Ascending aorta (tissue), 2 donors: ENCODE data around the gene TRIM40. TPM values are rescaled to one million over a fixed set of nuclear protein-coding genes. Genes with fewer than 3 reads are reported as not detected.
"Not testable (repeated sequence)": the region's sequence is repeated elsewhere in the genome, so short reads cannot be mapped to it uniquely, and the experiment has no call there.

Experiments used
- DNase-seq, 2 donors: peaks; one replicate each; pipeline ENCODE4 v3.0.0-alpha.2; 2019; ENCODE audit warnings: low spot score in 2 of 2
- H3K27ac ChIP-seq, 2 donors: fragments of 200-600 bp; sonication (generic); one replicate each; pipeline ENCODE4 v1.5.1; 2016 to 2017; ENCODE audit warnings: mild to moderate bottlenecking in 1 of 2
- H3K27me3 ChIP-seq: fragments of 200-600 bp; sonication (generic); one replicate; pipeline ENCODE4 v1.5.1; 2017
- H3K36me3 ChIP-seq, 2 donors: fragments of 200-600 bp; sonication (generic); one replicate each; pipeline ENCODE4 v1.5.1; 2016
- H3K4me1 ChIP-seq, 2 donors: fragments of 200-600 bp; sonication (generic); one replicate each; pipeline ENCODE4 v1.5.1; 2016 to 2017; ENCODE audit warnings: mild to moderate bottlenecking in 1 of 2
- H3K4me3 ChIP-seq, 2 donors: fragments of 200-600 bp; sonication (generic); one replicate each; pipeline ENCODE4 v1.5.1; 2016 to 2017; ENCODE audit warnings: mild to moderate bottlenecking in 1 of 2
- H3K9me3 ChIP-seq, 2 donors: fragments of 200-600 bp; sonication (generic); one replicate each; pipeline ENCODE4 v1.5.1; 2016
- intact Hi-C: fragments of 100-400 bp; cut with DNase I; formaldehyde crosslinking; loops from one replicate; pipeline ENCODE4 v1.15.1; 2023
- total RNA-seq: library from RNA; depleted of rRNA; stranded (reverse); fragments of >200 nt; gene quantifications from one replicate; pipeline ENCODE4 v1.1.0, GENCODE V29; 2016
- TF ChIP-seq, protein P1 (sequence below), 3 experiments: fragments of 200-600 bp in 2 of 3; fragments of 450-650 bp in 1 of 3; sonication (generic) in 2 of 3; IDR thresholded peaks; one replicate each; pipeline ENCODE4 v1.5.1; 2016 to 2019; ENCODE audit warnings: antibody characterized with exemption in 3 of 3, mild to moderate bottlenecking in 1 of 3, moderate library complexity in 1 of 3

The TRIM40 gene
- total RNA-seq, 1 donor from 2014 or later = not detected

DNA sequence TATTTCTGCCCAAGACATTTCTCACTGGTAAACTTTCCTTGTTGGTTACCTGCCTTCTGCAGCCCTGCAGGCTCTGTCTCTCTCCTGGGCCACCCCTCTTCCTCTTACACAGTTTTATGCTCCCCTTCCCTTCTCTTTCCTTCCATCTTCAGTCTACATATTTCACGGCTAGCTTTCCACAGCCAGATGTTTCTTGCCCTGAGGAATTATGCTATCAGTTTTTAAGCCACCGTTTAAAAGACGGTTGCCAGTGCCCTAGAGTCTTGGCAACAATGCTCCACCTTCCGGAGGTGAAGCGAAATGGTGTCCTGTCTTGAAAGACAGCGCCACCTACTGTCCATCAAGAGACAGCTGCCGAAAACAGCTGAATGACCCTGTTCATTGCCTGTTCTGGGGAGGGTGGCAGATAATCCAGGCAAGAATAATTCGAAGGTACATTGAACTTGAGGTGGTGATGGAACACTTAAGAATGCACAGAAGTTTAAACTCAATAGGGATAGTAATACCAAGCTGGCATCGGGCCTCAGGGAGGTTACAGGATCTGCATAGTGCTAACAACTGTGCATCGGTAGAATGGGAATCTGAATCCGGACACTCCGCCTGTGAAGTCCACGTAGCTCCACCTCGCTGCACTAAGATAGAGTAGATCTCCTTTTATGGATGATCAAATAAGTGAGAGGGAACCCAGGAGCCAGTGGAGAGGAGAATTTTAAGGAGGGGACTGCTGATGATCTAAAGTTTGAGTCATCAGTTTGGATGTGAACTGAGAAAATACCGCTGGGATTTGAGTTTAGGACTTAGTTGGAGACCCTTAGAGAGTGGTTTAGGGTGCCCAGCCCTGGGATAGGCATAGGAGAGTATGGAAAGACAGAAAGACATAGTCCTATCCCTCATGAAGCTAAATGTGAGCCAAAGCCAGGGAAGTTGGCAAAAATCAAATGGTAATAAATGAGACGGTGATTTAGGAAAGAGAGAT lies 4.8 kb upstream of the TRIM40 start:
- TF ChIP-seq, protein P1, sequence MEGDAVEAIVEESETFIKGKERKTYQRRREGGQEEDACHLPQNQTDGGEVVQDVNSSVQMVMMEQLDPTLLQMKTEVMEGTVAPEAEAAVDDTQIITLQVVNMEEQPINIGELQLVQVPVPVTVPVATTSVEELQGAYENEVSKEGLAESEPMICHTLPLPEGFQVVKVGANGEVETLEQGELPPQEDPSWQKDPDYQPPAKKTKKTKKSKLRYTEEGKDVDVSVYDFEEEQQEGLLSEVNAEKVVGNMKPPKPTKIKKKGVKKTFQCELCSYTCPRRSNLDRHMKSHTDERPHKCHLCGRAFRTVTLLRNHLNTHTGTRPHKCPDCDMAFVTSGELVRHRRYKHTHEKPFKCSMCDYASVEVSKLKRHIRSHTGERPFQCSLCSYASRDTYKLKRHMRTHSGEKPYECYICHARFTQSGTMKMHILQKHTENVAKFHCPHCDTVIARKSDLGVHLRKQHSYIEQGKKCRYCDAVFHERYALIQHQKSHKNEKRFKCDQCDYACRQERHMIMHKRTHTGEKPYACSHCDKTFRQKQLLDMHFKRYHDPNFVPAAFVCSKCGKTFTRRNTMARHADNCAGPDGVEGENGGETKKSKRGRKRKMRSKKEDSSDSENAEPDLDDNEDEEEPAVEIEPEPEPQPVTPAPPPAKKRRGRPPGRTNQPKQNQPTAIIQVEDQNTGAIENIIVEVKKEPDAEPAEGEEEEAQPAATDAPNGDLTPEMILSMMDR (IDR thresholded peaks at IDR 0.05) = peak; percentile 88 to 95 (median 91)
- peak in 1 of 2 donors; percentile 80 for DNase-seq
- Histone ChIP-seq H3K27ac (no peak overlapping the region), H3K4me3 (no peak overlapping the region), H3K4me1 (peaks cover 0 to 4% of the 10 kb centered on the region in 2 donors), H3K9me3 (no peaks in the 10 kb centered on the region), H3K27me3 (peaks cover 19% of the 10 kb centered on the region), H3K36me3 (no peaks in the 10 kb centered on the region)
- intact Hi-C loops = loop anchor here (1.0 to 10.0 kb wide), 2 partner anchors 28 to 286 kb away; no protein-coding TSS in a partner anchor

DNA sequence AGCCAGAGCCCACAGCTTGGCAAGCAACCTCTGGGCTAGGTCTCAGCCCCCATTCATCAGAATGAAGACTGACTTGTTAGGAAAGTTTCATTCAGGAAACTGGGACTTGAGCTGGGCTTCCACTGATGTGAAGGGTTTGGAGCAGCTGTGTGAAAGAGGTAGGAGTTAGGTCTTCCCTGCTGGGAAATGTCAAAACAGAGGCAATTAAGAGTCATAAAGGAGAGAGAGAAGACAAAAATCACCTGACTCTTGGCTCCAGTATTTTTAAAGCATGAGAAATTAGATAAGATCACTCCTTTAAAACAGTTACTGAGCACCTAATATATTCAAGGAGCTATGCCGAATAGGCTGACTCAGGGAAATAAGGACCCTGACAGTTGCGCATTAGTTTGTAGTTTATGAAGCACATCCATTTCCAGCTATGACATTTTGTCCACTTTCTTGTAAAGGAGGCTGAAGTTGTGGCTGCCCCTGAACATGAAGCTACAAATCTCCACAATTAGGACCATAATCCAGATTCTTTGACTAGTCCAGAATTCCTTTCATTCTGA lies 3.9 kb upstream of the TRIM40 start:
- no peak overlapping the region for H3K27ac ChIP-seq
- H3K36me3 ChIP-seq = no peaks in the 10 kb centered on the region
- no peak for DNase-seq
- H3K27me3 ChIP-seq = peaks cover 19% of the 10 kb centered on the region
- H3K4me1 ChIP-seq = peaks cover 0 to 4% of the 10 kb centered on the region in 2 donors
- TF ChIP-seq, protein P1 (IDR thresholded peaks at IDR 0.05) = no peak
- H3K9me3 ChIP-seq = no peaks in the 10 kb centered on the region
- H3K4me3 ChIP-seq = no peak overlapping the region
- intact Hi-C loops = loop anchor here (1.0 to 10.0 kb wide), 2 partner anchors 29 to 287 kb away; no protein-coding TSS in a partner anchor

DNA sequence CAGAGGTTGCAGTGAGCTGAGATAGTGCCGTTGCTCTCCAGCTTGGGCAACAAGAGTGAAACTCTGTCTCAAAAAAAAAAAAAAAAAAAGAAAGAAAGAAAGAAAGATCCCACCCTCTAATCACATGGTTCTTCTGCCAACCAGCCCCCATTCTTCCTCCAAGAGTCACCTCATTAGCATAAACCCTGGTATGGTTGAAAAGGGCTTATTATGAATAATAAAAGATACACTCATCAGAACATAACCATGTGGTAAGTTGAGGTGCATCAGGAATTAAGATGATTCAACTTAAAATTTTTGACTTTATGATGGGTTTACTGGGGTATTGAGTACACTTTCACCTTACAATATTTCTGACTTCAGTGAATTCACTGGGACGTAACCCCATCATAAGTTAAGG lies 793 bp upstream of the TRIM40 start:
- intact Hi-C loops = loop anchor here (10.0 kb wide), 1 partner anchor 290 kb away; no protein-coding TSS in a partner anchor
- no peaks in the 10 kb centered on the region for H3K36me3 ChIP-seq

DNA sequence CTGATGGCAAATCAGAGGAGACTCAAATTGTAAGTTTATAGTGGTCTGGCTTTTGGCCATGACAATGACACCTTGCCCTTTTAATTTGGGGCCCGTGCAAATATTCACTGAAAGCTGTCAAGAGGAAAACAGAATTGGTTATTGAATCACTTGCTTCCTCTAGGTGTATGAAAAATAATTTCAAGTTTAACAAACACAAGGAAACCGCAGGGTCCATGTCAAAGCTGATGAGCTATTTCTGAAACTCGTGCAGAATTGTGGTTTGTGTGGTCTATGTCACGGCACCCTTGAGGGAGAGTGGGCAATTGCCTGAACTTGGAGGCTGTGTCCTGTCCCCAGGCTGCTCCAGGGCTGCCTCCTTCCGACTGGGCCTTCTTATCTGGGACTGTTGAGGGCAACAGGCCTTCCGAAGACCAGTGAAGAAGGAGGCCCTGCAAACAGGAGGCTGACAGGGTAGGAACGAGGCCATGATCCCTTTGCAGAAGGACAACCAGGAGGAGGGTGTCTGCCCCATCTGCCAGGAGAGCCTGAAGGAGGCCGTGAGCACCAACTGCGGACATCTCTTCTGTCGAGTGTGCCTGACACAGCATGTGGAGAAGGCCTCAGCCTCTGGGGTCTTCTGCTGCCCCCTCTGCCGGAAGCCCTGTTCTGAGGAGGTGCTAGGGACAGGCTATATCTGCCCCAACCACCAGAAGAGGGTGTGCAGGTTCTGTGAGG lies 788 bp downstream of the TRIM40 start:
- no peaks in the 10 kb centered on the region for H3K27me3 ChIP-seq

More for the DNA sequence above, 793 bp upstream of the TRIM40 start:
- no peak overlapping the region for H3K27ac ChIP-seq
- no peaks in the 10 kb centered on the region for H3K4me1 ChIP-seq
- H3K9me3 ChIP-seq = no peaks in the 10 kb centered on the region
- no peak overlapping the region for H3K4me3 ChIP-seq
- H3K27me3 ChIP-seq = peaks cover under 1% of the 10 kb centered on the region
- DNase-seq = no peak
- TF ChIP-seq, protein P1 (IDR thresholded peaks at IDR 0.05) = no peak

DNA sequence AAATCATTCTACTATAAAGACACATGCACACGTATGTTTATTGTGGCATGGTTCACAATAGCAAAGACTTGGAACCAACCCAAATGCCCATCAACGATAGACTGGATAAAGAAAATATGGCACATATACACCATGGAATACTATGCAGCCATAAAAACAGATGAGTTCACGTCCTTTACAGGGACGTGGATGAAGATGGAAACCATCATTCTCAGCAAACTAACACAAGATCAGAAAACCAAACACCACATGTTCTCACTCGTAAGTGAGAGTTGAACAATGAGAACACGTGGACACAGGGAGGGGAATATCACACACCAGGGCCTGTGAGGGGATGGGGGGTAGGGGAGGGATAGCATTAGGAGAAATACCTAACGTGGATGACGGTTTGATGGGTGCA lies 4.3 kb downstream of the TRIM40 start:
- DNase-seq, H3K36me3 ChIP-seq, H3K4me3 ChIP-seq, H3K4me1 ChIP-seq, H3K9me3 ChIP-seq, H3K27ac ChIP-seq, intact Hi-C loops, H3K27me3 ChIP-seq: not testable (repeated sequence)

More for the DNA sequence above, 788 bp downstream of the TRIM40 start:
- TF ChIP-seq, protein P1 (IDR thresholded peaks at IDR 0.05) = no peak
- Histone ChIP-seq H3K4me3 (no peak overlapping the region), H3K9me3 (no peaks in the 10 kb centered on the region), H3K4me1 (no peaks in the 10 kb centered on the region), H3K36me3 (no peaks in the 10 kb centered on the region), H3K27ac (no peak overlapping the region)
- no peak for DNase-seq
- intact Hi-C loops = loop anchor here (10.0 kb wide), 1 partner anchor 292 kb away; no protein-coding TSS in a partner anchor
